OCI-LY7 (cell line): ENCODE measurements around the gene TRIM50. TPM values are rescaled to one million over a fixed set of nuclear protein-coding genes. Genes with fewer than 3 reads are reported as not detected.
"Not testable (repeated sequence)": the region's sequence is repeated elsewhere in the genome, so short reads cannot be mapped to it uniquely, and the experiment has no call there.

ENCODE experiments used
- BruUV-seq: library from RNA; stranded (reverse); fragments of 400-500 nt; replicated peaks from 2 replicates; lab custom pipeline; 2021; lab: Mats Ljungman, UMichigan
- CTCF ChIA-PET: fragments of 300-600 bp; sonication (Branson Sonifier 250); formaldehyde crosslinking; loops from one replicate; lab custom pipeline; 2022; ENCODE audit warnings: antibody characterized with exemption; ENCODE audit not compliant: unreplicated experiment; lab: Charles Lee
- POLR2A ChIA-PET: fragments of 300-600 bp; sonication (Branson Sonifier 250); formaldehyde crosslinking; loops from one replicate; lab custom pipeline; 2022; ENCODE audit warnings: antibody characterized with exemption; lab: Charles Lee
- DNase-seq: peaks from one replicate; pipeline ENCODE4 v3.0.0-alpha.2; 2015; ENCODE audit warnings: low spot score
- H2AFZ ChIP-seq: fragments of 200-600 bp; sonication (generic), shearing (Covaris generic); 2 replicates; pipeline ENCODE4 v1.6.1; 2014; ENCODE audit warnings: mild to moderate bottlenecking, antibody characterized with exemption, low read length, moderate library complexity
- H3K27ac ChIP-seq: fragments of 200-600 bp; sonication (generic); 2 replicates; pipeline ENCODE4 v1.5.1; 2014; ENCODE audit warnings: mixed run types, low read depth, mild to moderate bottlenecking, moderate library complexity, low read length, inconsistent platforms; ENCODE audit not compliant: poor library complexity, severe bottlenecking
- H3K36me3 ChIP-seq: fragments of 200-600 bp; sonication (generic); 2 replicates; pipeline ENCODE4 v1.6.1; 2014; ENCODE audit warnings: mild to moderate bottlenecking, antibody characterized with exemption, low read length, moderate library complexity, mixed read lengths; ENCODE audit not compliant: insufficient read depth
- H3K4me1 ChIP-seq: fragments of 200-600 bp; sonication (generic); 2 replicates; pipeline ENCODE4 v1.5.1; 2014; ENCODE audit warnings: mild to moderate bottlenecking, low read length; ENCODE audit not compliant: insufficient read depth, poor library complexity, severe bottlenecking
- H3K4me2 ChIP-seq: fragments of 200-600 bp; sonication (generic); 2 replicates; pipeline ENCODE4 v1.6.1; 2014; ENCODE audit warnings: mild to moderate bottlenecking, low read length
- H3K4me3 ChIP-seq: fragments of 200-600 bp; sonication (generic); 2 replicates; pipeline ENCODE4 v1.5.1; 2014; ENCODE audit warnings: mild to moderate bottlenecking, low read depth, low read length; ENCODE audit not compliant: poor library complexity, severe bottlenecking
- H3K79me2 ChIP-seq: fragments of 200-600 bp; sonication (generic); 2 replicates; pipeline ENCODE4 v1.6.1; 2016; ENCODE audit warnings: low read depth, mild to moderate bottlenecking, low read length, moderate library complexity, mixed read lengths; ENCODE audit not compliant: insufficient read depth
- H3K9me2 ChIP-seq: fragments of 200-600 bp; sonication (generic); 2 replicates; pipeline ENCODE4 v1.6.1; 2016; ENCODE audit warnings: mild to moderate bottlenecking, low read length, mixed read lengths; ENCODE audit not compliant: insufficient read depth
- H3K9me3 ChIP-seq: fragments of 200-600 bp; sonication (generic); 2 replicates; pipeline ENCODE4 v1.6.1; 2014; ENCODE audit warnings: mild to moderate bottlenecking, mixed run types, low read length, mixed read lengths
- H4K20me1 ChIP-seq: fragments of 200-600 bp; sonication (generic); 2 replicates; pipeline ENCODE4 v1.6.1; 2014; ENCODE audit warnings: mild to moderate bottlenecking, antibody characterized with exemption, low read length, moderate library complexity, mixed read lengths; ENCODE audit not compliant: insufficient read depth
- EZH2phosphoT487 ChIP-seq: fragments of 200-600 bp; sonication (generic); IDR thresholded peaks from 2 replicates; pipeline ENCODE4 v1.6.1; 2018; ENCODE audit warnings: low read depth, borderline replicate concordance, mild to moderate bottlenecking, mixed run types, antibody characterized with exemption, low read length, moderate library complexity, mixed read lengths
- intact Hi-C: fragments of 100-400 bp; cut with micrococcal nuclease; formaldehyde crosslinking; loops from one replicate; pipeline ENCODE4 v1.10.0; 2022; ENCODE audit not compliant: unreplicated experiment
- total RNA-seq, 2 experiments: library from RNA; depleted of rRNA in 1 of 2; stranded (reverse); fragments of >200 nt in 1 of 2; shearing (Covaris generic) in 1 of 2; gene quantifications; 2 replicates each; pipeline ENCODE4 v1.2.3, GENCODE V29; 2014 to 2022
- TF ChIP-seq, protein P1 (sequence below): fragments of 200-600 bp; sonication (generic); conservative IDR thresholded peaks from 2 replicates; pipeline ENCODE4 v1.5.1; 2014; ENCODE audit warnings: mild to moderate bottlenecking, antibody characterized with exemption, low read length, moderate library complexity, mixed read lengths

Gene TRIM50
- total RNA-seq, 2 experiments from 2014 or later = 0.40 TPM; not detected in 1

DNA sequence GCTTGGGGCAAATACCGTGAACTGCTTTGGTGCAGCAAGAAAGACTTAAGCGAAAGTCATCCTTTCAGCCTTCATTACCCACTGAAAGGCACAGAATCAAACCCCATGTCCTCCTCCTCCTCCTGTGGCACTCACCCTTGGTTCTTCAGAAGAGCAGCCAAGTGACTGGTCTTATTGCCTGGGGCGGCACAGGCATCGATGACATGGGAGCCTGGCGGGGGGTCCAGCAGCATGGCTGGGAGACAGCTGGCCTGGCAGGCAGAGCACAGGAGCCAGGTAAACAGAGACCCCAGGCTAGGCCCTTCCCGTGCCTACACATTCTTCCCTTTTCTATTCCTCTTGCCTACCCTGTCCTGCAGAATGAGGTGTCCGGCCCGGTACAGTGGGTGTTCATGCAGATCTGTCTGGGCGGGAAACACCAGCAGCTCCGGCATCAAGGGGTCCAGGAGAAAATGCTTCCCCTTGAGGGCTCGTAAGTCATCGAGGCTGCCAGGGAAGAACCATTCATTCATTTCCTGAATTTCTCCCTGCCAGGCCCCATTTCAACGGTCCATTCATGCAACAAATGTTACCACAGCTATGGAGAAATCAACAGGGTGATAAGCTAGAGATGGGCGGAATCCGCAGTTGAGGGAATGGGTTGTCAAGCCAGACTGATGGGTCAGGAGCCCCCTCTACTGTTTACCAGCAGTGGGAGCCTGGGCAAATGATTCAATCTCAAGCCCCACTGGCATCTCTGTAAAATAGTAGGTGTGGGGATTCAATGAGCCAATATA lies 23.1 kb downstream of the TRIM50 start:
- POLR2A ChIA-PET, intact Hi-C loops, H3K4me2 ChIP-seq, DNase-seq, CTCF ChIA-PET, BruUV-seq, H3K9me3 ChIP-seq, H3K27ac ChIP-seq, H4K20me1 ChIP-seq, H2AFZ ChIP-seq, H3K9me2 ChIP-seq, H3K4me3 ChIP-seq: not testable (repeated sequence)
- TF ChIP-seq, protein P1, sequence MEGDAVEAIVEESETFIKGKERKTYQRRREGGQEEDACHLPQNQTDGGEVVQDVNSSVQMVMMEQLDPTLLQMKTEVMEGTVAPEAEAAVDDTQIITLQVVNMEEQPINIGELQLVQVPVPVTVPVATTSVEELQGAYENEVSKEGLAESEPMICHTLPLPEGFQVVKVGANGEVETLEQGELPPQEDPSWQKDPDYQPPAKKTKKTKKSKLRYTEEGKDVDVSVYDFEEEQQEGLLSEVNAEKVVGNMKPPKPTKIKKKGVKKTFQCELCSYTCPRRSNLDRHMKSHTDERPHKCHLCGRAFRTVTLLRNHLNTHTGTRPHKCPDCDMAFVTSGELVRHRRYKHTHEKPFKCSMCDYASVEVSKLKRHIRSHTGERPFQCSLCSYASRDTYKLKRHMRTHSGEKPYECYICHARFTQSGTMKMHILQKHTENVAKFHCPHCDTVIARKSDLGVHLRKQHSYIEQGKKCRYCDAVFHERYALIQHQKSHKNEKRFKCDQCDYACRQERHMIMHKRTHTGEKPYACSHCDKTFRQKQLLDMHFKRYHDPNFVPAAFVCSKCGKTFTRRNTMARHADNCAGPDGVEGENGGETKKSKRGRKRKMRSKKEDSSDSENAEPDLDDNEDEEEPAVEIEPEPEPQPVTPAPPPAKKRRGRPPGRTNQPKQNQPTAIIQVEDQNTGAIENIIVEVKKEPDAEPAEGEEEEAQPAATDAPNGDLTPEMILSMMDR = 0 out of 2 replicates have a peak, but pooled peaks have one; percentile 24
- Histone ChIP-seq H3K4me1 (peaks cover 17% of the 10 kb centered on the region), H3K79me2 (peaks cover 23% of the 10 kb centered on the region), H3K36me3 (peaks cover 42% of the 10 kb centered on the region)

- no peak for DNase-seq
- H3K4me3 ChIP-seq = no peak overlapping the region
- BruUV-seq = no TSS peak
- TF ChIP-seq, protein P1 = no peak
- no peak overlapping the region for H3K27ac ChIP-seq
- H4K20me1 ChIP-seq = 0 out of 2 replicates have a peak, but pooled peaks cover 4% of the 10 kb centered on the region
- H3K9me3 ChIP-seq = no peaks in the 10 kb centered on the region
- ChIA-PET POLR2A (no interaction called here), CTCF (no interaction called here)
- intact Hi-C loops = no loop called here
- no peak overlapping the region for H2AFZ ChIP-seq
- H3K9me2 ChIP-seq = no peaks in the 10 kb centered on the region
- peaks cover 23% of the 10 kb centered on the region for H3K79me2 ChIP-seq
- H3K36me3 ChIP-seq = peaks cover 42% of the 10 kb centered on the region
- H3K4me2 ChIP-seq = no peak overlapping the region
- peaks cover 14% of the 10 kb centered on the region for H3K4me1 ChIP-seq
These were observed 23.8 kb downstream of the TRIM50 start for GRCh38 chr7:73304071-73304470.

DNA sequence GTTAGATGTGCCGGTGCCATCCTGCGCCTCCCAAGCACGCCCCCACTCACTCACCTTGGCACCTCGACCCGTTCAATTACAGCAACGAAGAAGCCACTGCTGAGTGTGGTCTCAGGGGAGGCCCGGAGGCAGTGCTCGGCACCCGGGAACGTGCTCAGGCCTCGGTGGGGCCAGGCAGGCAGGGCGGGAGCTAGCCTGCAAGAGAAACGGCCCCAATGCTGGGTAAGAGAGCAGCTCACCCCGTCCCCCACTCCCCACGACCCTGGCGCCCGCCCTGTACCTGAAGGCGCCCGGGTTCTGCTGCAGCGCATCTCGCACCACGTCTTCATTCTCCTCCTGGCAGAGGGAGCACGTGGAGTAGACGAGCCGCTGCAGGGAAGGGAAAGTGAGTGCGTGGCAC lies 24.3 kb downstream of the TRIM50 start:
- no peak overlapping the region for H2AFZ ChIP-seq
- peaks cover 23% of the 10 kb centered on the region for H3K79me2 ChIP-seq
- H3K9me3 ChIP-seq = no peaks in the 10 kb centered on the region
- CTCF ChIA-PET = no interaction called here
- H3K9me2 ChIP-seq = no peaks in the 10 kb centered on the region
- TF ChIP-seq, protein P1 = no peak
- no peak for TF ChIP-seq EZH2phosphoT487
- DNase-seq = no peak
- POLR2A ChIA-PET = no interaction called here
- H3K36me3 ChIP-seq = peaks cover 42% of the 10 kb centered on the region
- peaks cover 10% of the 10 kb centered on the region for H3K4me1 ChIP-seq
- H3K4me2 ChIP-seq = no peak overlapping the region
- H4K20me1 ChIP-seq = 0 out of 2 replicates have a peak, but pooled peaks cover 4% of the 10 kb centered on the region
- no peak overlapping the region for H3K4me3 ChIP-seq
- no TSS peak for BruUV-seq
- no peak overlapping the region for H3K27ac ChIP-seq
- intact Hi-C loops = no loop called here

DNA sequence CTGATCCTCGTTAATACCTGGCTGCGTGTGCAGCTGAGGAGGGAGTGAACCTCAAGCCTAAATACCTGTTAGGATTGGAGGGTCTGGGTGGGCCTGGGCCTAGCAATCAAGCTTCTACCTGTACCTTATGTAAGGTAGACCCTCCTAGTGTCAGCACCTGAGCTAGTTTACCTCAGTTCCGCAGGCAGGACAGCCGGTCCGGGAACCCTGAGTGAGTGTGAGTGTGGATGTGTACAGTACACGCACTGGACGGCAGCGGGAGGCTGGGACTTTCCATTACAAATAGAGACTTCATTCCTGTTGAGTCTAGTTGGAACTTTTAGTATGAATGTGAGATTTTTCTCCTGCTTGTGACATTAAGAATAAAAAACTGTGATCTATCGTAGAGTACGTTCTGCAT lies 25.0 kb downstream of the TRIM50 start:
- Histone ChIP-seq H3K79me2 (peaks cover 17% of the 10 kb centered on the region), H3K36me3 (peaks cover 42% of the 10 kb centered on the region)
- intact Hi-C loops, H3K4me2 ChIP-seq, H3K4me3 ChIP-seq, CTCF ChIA-PET, POLR2A ChIA-PET, H2AFZ ChIP-seq, H3K4me1 ChIP-seq, DNase-seq, H3K27ac ChIP-seq, BruUV-seq, H3K9me2 ChIP-seq, H3K9me3 ChIP-seq, H4K20me1 ChIP-seq: not testable (repeated sequence)
